ENCODE results near the gene IRAK1. TPM values are rescaled to one million over a fixed set of nuclear protein-coding genes. Genes with fewer than 3 reads are reported as not detected.
A peak's percentile ranks its signal among the peaks of the same experiment; 100 is the strongest.

Gene IRAK1
- total RNA-seq, 4 donors from 2014 or later: 73.5 to 117 (median 96.8) TPM

DNA sequence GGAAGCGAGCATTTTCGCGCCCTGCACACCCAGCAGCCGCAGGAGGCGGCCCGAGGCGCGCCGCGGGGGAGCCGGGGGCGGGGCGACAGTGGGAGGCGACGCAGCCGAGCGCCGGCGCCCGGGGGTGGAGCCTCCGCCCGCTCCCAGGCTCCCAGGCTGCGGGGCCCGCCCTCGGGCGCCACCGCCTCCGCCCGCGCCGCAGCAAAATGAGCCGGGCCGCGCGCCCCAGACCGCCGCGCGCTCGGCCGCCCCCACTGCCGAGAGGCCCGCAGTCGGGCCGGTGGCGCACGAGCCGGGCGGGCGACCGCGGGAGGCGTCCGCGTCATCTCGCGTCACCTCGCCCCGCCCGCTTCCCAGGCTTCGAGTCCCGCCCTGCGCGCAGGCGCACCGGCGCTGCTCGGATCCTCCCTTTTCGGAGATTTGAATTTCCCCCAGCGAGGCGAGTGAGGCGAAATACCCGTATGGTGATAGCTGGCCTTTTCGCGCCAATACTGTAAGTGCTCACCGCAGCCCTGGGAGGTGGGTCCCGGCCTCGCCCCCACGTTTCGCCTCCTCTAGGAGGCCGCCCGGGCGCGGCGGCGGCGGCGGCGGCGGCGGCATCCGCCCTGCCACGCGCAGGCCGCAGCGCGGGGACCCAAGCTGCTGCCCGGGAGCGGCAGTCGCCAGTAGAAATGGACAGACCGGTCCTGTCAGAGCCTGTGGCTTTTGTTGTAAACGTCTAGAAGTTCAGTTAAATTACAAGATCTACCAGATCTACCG lies 47.2 kb downstream of the IRAK1 start, which contains the start of gene TMEM187:
TSS of gene TMEM187 (plus strand) at position 387 of the 759 bp plus-strand sequence. CDS start 9,309 bp downstream, outside the sequence.
- Histone ChIP-seq H3K4me3 (peak within 1 kb of the TSS; percentile 76 to 95 (median 82)), H3K36me3 (no peaks in the 10 kb centered on the region), H3K4me1 (peaks cover 29 to 48% (median 38%) of the 10 kb centered on the region in 3 donors), H3K27ac (peak within 1 kb of the TSS; percentile 98 to 99 (median 99)), H3K9me3 (no peaks in the 10 kb centered on the region), H3K27me3 (no peaks in the 10 kb centered on the region)
- TF ChIP-seq POLR2A (IDR thresholded peaks at IDR 0.05): peak in 1 of 4 donors; percentile 62
- TF ChIP-seq, protein P1, sequence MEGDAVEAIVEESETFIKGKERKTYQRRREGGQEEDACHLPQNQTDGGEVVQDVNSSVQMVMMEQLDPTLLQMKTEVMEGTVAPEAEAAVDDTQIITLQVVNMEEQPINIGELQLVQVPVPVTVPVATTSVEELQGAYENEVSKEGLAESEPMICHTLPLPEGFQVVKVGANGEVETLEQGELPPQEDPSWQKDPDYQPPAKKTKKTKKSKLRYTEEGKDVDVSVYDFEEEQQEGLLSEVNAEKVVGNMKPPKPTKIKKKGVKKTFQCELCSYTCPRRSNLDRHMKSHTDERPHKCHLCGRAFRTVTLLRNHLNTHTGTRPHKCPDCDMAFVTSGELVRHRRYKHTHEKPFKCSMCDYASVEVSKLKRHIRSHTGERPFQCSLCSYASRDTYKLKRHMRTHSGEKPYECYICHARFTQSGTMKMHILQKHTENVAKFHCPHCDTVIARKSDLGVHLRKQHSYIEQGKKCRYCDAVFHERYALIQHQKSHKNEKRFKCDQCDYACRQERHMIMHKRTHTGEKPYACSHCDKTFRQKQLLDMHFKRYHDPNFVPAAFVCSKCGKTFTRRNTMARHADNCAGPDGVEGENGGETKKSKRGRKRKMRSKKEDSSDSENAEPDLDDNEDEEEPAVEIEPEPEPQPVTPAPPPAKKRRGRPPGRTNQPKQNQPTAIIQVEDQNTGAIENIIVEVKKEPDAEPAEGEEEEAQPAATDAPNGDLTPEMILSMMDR (IDR thresholded peaks at IDR 0.05): peak in 1 of 6 experiments; percentile 5
- WGBS, 2 donors: 0 to 7% methylated on average over 1 to 18 of the region's 103 CpGs
- intact Hi-C loops (cut with DNase I): no loop called here
- no peak for DNase-seq

DNA sequence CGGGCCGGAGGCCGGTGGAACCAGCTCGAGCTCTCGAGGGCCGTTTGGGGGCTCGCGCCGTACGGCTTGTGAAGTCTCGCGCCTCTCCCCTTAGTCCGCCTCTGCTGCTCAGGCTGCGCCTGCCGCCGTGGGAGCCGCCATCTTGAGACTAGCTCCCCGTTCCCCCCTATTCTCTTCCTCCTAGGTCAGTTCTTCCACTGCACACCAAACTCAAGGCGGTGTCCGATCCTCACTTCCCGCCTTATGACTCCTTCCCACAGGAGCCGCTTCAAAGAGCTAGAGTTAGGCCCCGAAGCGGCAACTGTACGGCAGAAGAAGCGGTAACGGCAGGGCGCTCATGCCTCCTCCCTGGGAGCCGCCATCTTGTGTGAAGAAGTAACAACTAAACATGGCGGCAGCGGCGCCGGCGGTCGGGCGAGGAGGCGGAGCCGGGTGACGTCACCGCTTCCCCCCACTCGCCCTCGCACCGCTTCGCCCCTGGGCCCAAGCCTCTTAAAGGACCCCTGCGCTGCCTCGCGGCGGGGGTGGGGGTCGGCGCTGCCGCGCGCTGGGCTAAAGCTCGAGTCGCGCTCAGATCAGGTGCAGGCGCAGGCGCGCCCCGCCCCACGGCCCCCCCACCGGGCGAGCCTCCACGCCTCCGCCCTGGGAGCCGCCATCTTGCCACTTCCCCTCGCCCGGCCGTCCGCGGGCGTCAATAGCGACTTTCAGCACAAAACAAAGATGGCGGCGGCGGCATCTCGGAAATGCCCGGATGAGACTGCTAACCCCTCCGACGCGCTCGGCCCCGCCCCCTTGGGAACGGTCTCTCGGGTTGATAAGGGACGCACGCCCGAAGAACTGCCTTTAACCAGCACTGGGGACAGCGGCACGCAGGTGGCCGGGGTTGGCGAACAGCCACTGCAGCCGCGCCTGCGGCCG lies 48.0 kb downstream of the IRAK1 start, which contains the start of gene HCFC1:
TSS of gene HCFC1 (minus strand) at position 369 of the 918 bp plus-strand sequence. CDS start 978 bp downstream, outside the sequence.
- TF ChIP-seq POLR2A (IDR thresholded peaks at IDR 0.05): peak in 2 of 4 donors; percentile 22 to 27
- TF ChIP-seq, protein P1 (IDR thresholded peaks at IDR 0.05): peak in 1 of 6 experiments; percentile 7
- Histone ChIP-seq H3K4me3 (peak within 1 kb of the TSS; percentile 76 to 95 (median 82)), H3K27me3 (no peaks in the 10 kb centered on the region), H3K27ac (peak within 1 kb of the TSS; percentile 98 to 99 (median 99)), H3K36me3 (no peaks in the 10 kb centered on the region), H3K9me3 (no peaks in the 10 kb centered on the region), H3K4me1 (peaks cover 37 to 56% (median 46%) of the 10 kb centered on the region in 3 donors)
- peak; percentile 84 for DNase-seq
- intact Hi-C loops (cut with DNase I): no loop called here
- 7% methylated on average over 5 of the region's 96 CpGs; no CpG with 5 or more reads in 1 of the 2 donors for whole genome bisulfite sequencing, 2 donors

DNA sequence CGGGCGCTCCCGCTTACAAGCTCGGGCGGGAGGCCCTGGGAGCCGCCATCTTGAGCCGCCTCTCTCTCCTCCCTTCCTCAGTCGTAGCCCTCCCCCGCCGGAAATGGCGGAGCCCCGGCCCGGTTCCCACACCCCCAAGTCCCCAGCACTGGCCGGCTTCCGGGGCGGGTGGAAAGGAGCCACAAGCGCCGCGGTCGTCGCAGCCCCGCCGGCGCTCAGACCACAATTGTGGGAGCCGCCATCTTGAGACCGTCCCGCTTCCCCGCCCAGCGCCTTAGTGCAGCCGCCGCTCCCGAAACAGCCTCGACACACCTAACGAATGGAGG lies 48.6 kb downstream of the IRAK1 start:
- intact Hi-C loops (cut with DNase I): no loop called here
- peak; percentile 50 for DNase-seq
- 0 to 17% methylated on average over 2 to 7 of the region's 34 CpGs for WGBS, 2 donors
- H3K4me1 ChIP-seq: peaks cover 39 to 62% (median 49%) of the 10 kb centered on the region in 3 donors
- H3K27ac ChIP-seq: peak overlapping the region; percentile 98 to 99 (median 99)
- H3K4me3 ChIP-seq: peak overlapping the region; percentile 76 to 95 (median 82)
- no peaks in the 10 kb centered on the region for H3K9me3 ChIP-seq
- TF ChIP-seq, protein P1 (IDR thresholded peaks at IDR 0.05): no peak
- peak in 2 of 4 donors; percentile 21 to 65 for TF ChIP-seq POLR2A (IDR thresholded peaks at IDR 0.05)
- no peaks in the 10 kb centered on the region for H3K36me3 ChIP-seq
- H3K27me3 ChIP-seq: no peaks in the 10 kb centered on the region

DNA sequence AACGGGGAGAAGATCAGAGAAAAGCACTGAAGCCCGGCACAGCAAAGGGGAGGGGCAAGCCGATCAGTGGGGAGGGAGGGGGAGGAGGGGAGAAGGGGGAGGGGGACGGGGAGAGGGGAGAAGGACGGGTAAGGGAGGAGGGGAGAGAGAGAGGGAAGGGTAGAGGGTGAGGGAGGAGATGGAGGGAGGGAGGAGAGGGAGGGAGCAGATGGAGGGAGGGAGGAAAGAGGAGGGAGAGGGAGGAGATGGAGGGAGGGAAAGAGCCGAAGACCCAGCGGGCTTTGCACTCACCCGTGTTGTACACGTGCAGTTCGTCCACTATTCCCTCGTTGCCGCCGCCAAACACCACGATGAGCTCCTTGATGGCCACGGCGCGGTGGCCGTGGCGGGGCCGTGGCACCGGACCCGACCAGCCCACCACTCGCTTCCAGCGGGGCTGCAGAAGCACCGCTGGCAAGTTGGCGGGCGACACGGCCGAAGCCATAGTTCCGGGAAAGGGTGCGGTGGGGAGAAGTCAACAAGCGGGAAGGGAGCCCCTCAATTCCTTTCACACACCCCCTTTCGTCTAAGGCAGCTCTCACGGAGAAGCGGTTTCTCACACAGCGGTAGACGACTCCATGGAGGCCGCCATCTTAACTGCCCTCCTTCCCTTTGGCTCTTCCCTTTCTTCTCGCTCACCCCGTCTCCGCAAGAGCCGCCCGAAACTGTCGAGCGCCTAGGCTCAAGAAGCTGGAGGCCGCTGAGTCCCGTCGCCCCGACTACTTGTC lies 49.2 kb downstream of the IRAK1 start:
- peaks cover 39 to 68% (median 49%) of the 10 kb centered on the region in 3 donors for H3K4me1 ChIP-seq
- no peaks in the 10 kb centered on the region for H3K36me3 ChIP-seq
- H3K27me3 ChIP-seq: no peaks in the 10 kb centered on the region
- WGBS, 2 donors: 1 to 12% methylated on average over 21 to 42 of the region's 49 CpGs
- H3K27ac ChIP-seq: peak overlapping the region; percentile 98 to 99 (median 99)
- H3K9me3 ChIP-seq: no peaks in the 10 kb centered on the region
- intact Hi-C loops (cut with DNase I): no loop called here
- no peak for TF ChIP-seq POLR2A (IDR thresholded peaks at IDR 0.05)
- TF ChIP-seq, protein P1 (IDR thresholded peaks at IDR 0.05): no peak
- no peak for DNase-seq
- peak overlapping the region; percentile 76 to 95 (median 82) for H3K4me3 ChIP-seq

Measured in esophagus squamous epithelium (tissue), 5 donors.